Omental fat pad (tissue), 4 donors: ENCODE results near the gene TMEM101. TPM values are rescaled to one million over a fixed set of nuclear protein-coding genes. Genes with fewer than 3 reads are reported as not detected.

Experiments used
- ATAC-seq: fragments of 150-250 bp; one replicate; pipeline ENCODE4 v1.9.1; 2016; ENCODE audit warnings: mild to moderate bottlenecking, moderate library complexity; ENCODE audit not compliant: low FRiP score
- DNase-seq: peaks from one replicate; pipeline ENCODE4 v3.0.0-alpha.2; 2019; ENCODE audit warnings: low spot score
- total RNA-seq, 4 donors: library from RNA; depleted of rRNA; stranded (reverse); fragments of >200 nt; gene quantifications; one replicate each; pipeline ENCODE4 v1.1.0, GENCODE V29; 2016
- TF ChIP-seq, protein P1 (sequence below), 3 donors: fragments of 450-650 bp; IDR thresholded peaks; one replicate each; pipeline ENCODE4 v1.5.1; 2016 to 2017; ENCODE audit warnings: antibody characterized with exemption in 3 of 3, mild to moderate bottlenecking in 3 of 3, moderate library complexity in 2 of 3

Gene TMEM101
- total RNA-seq, 4 donors from 2014 or later, result 17.3 to 37.0 (median 26.8) TPM

GRCh38 chr17:44004761-44005526 is 9.8 kb downstream of the TMEM101 start:
- ATAC-seq (no peak), DNase-seq (no peak)

GRCh38 chr17:44004077-44004760 is 10.5 kb downstream of the TMEM101 start, which contains the start of gene NAGS:
Gene NAGS (plus strand): TSS chr17:44004622. CDS start chr17:44004664, 42 bp downstream.
- TF ChIP-seq, protein P1, sequence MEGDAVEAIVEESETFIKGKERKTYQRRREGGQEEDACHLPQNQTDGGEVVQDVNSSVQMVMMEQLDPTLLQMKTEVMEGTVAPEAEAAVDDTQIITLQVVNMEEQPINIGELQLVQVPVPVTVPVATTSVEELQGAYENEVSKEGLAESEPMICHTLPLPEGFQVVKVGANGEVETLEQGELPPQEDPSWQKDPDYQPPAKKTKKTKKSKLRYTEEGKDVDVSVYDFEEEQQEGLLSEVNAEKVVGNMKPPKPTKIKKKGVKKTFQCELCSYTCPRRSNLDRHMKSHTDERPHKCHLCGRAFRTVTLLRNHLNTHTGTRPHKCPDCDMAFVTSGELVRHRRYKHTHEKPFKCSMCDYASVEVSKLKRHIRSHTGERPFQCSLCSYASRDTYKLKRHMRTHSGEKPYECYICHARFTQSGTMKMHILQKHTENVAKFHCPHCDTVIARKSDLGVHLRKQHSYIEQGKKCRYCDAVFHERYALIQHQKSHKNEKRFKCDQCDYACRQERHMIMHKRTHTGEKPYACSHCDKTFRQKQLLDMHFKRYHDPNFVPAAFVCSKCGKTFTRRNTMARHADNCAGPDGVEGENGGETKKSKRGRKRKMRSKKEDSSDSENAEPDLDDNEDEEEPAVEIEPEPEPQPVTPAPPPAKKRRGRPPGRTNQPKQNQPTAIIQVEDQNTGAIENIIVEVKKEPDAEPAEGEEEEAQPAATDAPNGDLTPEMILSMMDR (IDR thresholded peaks at IDR 0.05), result no peak
- no peak for DNase-seq
- no peak for ATAC-seq

More at GRCh38 chr17:44004761-44005526, 9.8 kb downstream of the TMEM101 start:
- TF ChIP-seq, protein P1 (IDR thresholded peaks at IDR 0.05), result no peak

DNA sequence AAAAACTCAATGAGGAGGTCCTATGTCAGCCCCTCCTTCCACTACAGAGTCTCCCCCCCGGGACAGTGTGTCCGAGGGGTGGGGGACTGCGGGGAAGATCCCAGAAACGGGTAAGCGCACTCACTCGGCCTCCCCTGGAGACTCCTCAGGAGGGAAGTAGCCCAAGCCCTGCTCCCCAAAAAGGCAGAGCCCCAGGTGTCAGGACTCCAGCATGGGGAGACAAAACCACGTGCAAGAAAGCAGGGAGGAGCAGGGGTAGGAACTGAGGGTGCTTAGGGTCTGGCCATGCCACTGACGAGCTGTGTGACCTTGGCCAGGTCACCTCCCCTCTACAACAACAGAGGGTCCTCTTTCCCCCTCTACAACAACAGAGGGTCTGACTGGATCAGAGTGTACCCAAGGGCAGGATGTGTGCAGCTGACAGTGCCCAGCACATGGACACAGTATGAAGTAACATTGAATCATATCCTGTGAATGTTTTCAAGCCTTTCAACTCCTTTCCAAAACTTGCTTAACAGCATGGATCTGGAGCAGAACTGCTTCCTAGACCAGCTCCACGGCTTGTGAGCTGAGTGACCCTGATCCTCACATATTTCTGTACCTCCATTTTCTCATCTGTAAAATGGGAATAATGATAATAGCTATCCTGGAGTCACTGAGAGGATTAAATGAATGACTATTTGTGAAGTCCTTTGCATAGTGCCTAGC is 12.5 kb downstream of the TMEM101 start:
- ATAC-seq, result no peak
- TF ChIP-seq, protein P1 (IDR thresholded peaks at IDR 0.05), result no peak
- no peak for DNase-seq

GRCh38 chr17:44001461-44001920 is 13.3 kb downstream of the TMEM101 start:
- TF ChIP-seq, protein P1 (IDR thresholded peaks at IDR 0.05), result no peak
- ATAC-seq, result no peak
- no peak for DNase-seq

GRCh38 chr17:44000871-44001460 is 13.8 kb downstream of the TMEM101 start:
- ATAC-seq (no peak), DNase-seq (no peak)
- TF ChIP-seq, protein P1 (IDR thresholded peaks at IDR 0.05), result no peak

DNA sequence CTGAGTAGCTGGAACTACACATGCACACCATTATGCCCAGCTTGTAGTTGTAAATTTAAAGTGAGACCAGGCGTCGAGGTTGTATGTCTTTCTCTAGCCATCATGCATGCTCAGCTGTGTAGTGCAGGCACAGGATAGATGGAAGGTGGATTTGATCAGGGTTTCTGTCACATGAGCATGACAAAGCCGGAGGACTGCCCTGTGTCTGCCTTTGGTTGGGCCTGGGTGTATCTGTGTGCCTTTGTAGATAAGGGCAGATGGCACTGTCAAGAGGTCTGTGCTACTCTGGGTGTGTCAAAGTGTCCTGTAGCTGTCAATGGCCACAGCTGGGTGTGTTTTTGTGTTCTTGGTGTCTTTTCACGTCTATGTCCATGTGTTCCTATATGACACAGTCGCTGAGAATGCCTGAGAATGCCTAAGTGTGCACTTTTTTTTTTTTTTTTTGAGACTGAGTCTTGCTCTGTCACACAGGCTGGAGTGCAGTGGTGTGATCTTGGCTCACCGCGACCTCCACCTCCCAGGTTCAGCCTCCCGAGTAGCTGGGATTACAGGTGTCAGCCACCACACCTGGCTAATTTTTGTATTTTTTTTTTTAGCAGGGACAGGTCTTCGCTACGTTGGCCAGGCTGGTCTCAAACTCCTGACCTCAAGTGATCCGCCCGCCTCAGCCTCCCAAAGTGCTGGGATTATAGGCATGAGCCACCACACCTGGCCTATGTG is 14.5 kb downstream of the TMEM101 start:
- TF ChIP-seq, protein P1 (IDR thresholded peaks at IDR 0.05), result no peak
- DNase-seq (no peak), ATAC-seq (no peak)
